GM12892 (cell line): ENCODE results near the gene SNRNP70.

ENCODE experiments used
- POLR2A ChIP-seq: IDR thresholded peaks from 2 replicates; pipeline ENCODE4 v1.6.1; 2011; ENCODE audit warnings: low read depth, low read length, control low read depth
- POLR2AphosphoS5 ChIP-seq: IDR thresholded peaks from 2 replicates; pipeline ENCODE4 v1.6.1; 2011; ENCODE audit warnings: low read depth, low read length, control low read depth
- TAF1 ChIP-seq: IDR thresholded peaks from 2 replicates; pipeline ENCODE4 v1.6.1; 2011; ENCODE audit warnings: low read depth, mild to moderate bottlenecking, control low read depth, low read length, borderline replicate concordance

- no peak for TF ChIP-seq POLR2A
- TF ChIP-seq POLR2AphosphoS5, result no peak
- no peak for TF ChIP-seq TAF1
Measured at GRCh38 chr19:49113762-49114629, 28.7 kb downstream of the SNRNP70 start, which contains the start of gene LIN7B.
